Esophagus squamous epithelium (tissue), 5 donors: ENCODE results near the gene VMP1. TPM values are rescaled to one million over a fixed set of nuclear protein-coding genes. Genes with fewer than 3 reads are reported as not detected.

Experiments
- DNase-seq: peaks from one replicate; lab custom pipeline; 2025; lab: John Stamatoyannopoulos, UW
- H3K27ac ChIP-seq, 4 donors: fragments of 200-600 bp; sonication (generic); one replicate each; pipeline ENCODE4 v1.5.1; 2016 to 2019; ENCODE audit warnings: mild to moderate bottlenecking in 1 of 4
- H3K27me3 ChIP-seq, 4 donors: fragments of 200-600 bp; sonication (generic); 1 replicate in 3 of 4; 2 replicates in 1 of 4; pipeline versions ENCODE4 v1.5.1 to v1.6.0; 2017 to 2021; ENCODE audit warnings: antibody characterized with exemption in 1 of 4
- H3K36me3 ChIP-seq, 3 donors: fragments of 200-600 bp; sonication (generic); one replicate each; pipeline ENCODE4 v1.5.1; 2016 to 2019
- H3K4me1 ChIP-seq, 3 donors: fragments of 200-600 bp; sonication (generic); one replicate each; pipeline ENCODE4 v1.5.1; 2017 to 2019
- H3K4me3 ChIP-seq, 4 donors: fragments of 200-600 bp; sonication (generic); 1 replicate in 3 of 4; 2 replicates in 1 of 4; pipeline ENCODE4 v1.5.1; 2016 to 2019; ENCODE audit warnings: mild to moderate bottlenecking in 2 of 4, moderate library complexity in 1 of 4
- H3K9me3 ChIP-seq, 3 donors: fragments of 200-600 bp; sonication (generic); one replicate each; pipeline ENCODE4 v1.5.1; 2016 to 2019
- CTCF ChIP-seq, 6 experiments: fragments of 450-650 bp in 4 of 6; fragments of 200-600 bp in 2 of 6; sonication (generic) in 2 of 6; IDR thresholded peaks; one replicate each; pipeline ENCODE4 v1.5.1; 2016 to 2019; ENCODE audit warnings: antibody characterized with exemption in 6 of 6, mild to moderate bottlenecking in 4 of 6, moderate library complexity in 4 of 6
- POLR2A ChIP-seq, 4 donors: fragments of 450-650 bp; IDR thresholded peaks; one replicate each; pipeline ENCODE4 v1.6.1; 2017; ENCODE audit warnings: antibody characterized with exemption in 4 of 4, mild to moderate bottlenecking in 4 of 4, moderate library complexity in 3 of 4
- WGBS, 2 donors: methylation state at CpG; one replicate each; pipeline ENCODE4 v1.1.5; 2018; 5-methylcytosine and 5-hydroxymethylcytosine counted together
- intact Hi-C: fragments of 100-400 bp; cut with DNase I; formaldehyde crosslinking; loops from one replicate; pipeline ENCODE4 v1.15.0; 2022
- total RNA-seq, 4 donors: library from RNA; depleted of rRNA; stranded (reverse); fragments of >200 nt; gene quantifications; one replicate each; pipeline ENCODE4 v1.1.0, GENCODE V29; 2016
- donor health status: DM: yes; HTN: yes; CAD: no.

The VMP1 gene
- total RNA-seq, 4 donors from 2014 or later: 132 to 363 (median 141) TPM

GRCh38 chr17:59683283-59683682 is 24.2 kb upstream of the VMP1 start:
- Histone ChIP-seq H3K36me3 (peaks cover 16 to 100% (median 29%) of the 10 kb centered on the region in 3 donors), H3K4me1 (no peaks in the 10 kb centered on the region), H3K4me3 (no peak overlapping the region), H3K27ac (no peak overlapping the region), H3K27me3 (no peaks in the 10 kb centered on the region), H3K9me3 (no peaks in the 10 kb centered on the region)
- DNase-seq: no peak
- intact Hi-C loops: no loop called here
- TF ChIP-seq POLR2A (IDR thresholded peaks at IDR 0.05): no peak
- no peak for TF ChIP-seq CTCF (IDR thresholded peaks at IDR 0.05)

GRCh38 chr17:59684967-59685366 is 22.5 kb upstream of the VMP1 start:
- no peak for TF ChIP-seq CTCF (IDR thresholded peaks at IDR 0.05)
- TF ChIP-seq POLR2A (IDR thresholded peaks at IDR 0.05): no peak
- intact Hi-C loops: no loop called here
- Histone ChIP-seq H3K36me3 (peaks cover 21 to 100% (median 29%) of the 10 kb centered on the region in 3 donors), H3K27ac (no peak overlapping the region), H3K4me1 (no peaks in the 10 kb centered on the region), H3K27me3 (no peaks in the 10 kb centered on the region), H3K9me3 (no peaks in the 10 kb centered on the region), H3K4me3 (no peak overlapping the region)
- DNase-seq: no peak
- 84 to 90% methylated on average over 6 of the region's 6 CpGs for WGBS, 2 donors

GRCh38 chr17:59688008-59688407 is 19.4 kb upstream of the VMP1 start:
- intact Hi-C loops: no loop called here
- peaks cover 18 to 100% (median 23%) of the 10 kb centered on the region in 3 donors for H3K36me3 ChIP-seq
- no peak overlapping the region for H3K27ac ChIP-seq
- no peaks in the 10 kb centered on the region for H3K9me3 ChIP-seq
- H3K4me3 ChIP-seq: no peak overlapping the region
- no peak for DNase-seq
- WGBS, 2 donors: 92 to 94% methylated on average over 1 of the region's 1 CpG
- H3K27me3 ChIP-seq: no peaks in the 10 kb centered on the region
- TF ChIP-seq POLR2A (IDR thresholded peaks at IDR 0.05) (no peak), CTCF (IDR thresholded peaks at IDR 0.05) (no peak)
- H3K4me1 ChIP-seq: no peaks in the 10 kb centered on the region

GRCh38 chr17:59688496-59688895 is 19.0 kb upstream of the VMP1 start:
- TF ChIP-seq POLR2A (IDR thresholded peaks at IDR 0.05): no peak
- no peak for TF ChIP-seq CTCF (IDR thresholded peaks at IDR 0.05)
- H3K4me3 ChIP-seq: no peak overlapping the region
- H3K27ac ChIP-seq: no peak overlapping the region
- H3K9me3 ChIP-seq: no peaks in the 10 kb centered on the region
- H3K4me1 ChIP-seq: no peaks in the 10 kb centered on the region
- intact Hi-C loops: no loop called here
- DNase-seq: no peak
- H3K36me3 ChIP-seq: peaks cover 16 to 100% (median 27%) of the 10 kb centered on the region in 3 donors
- H3K27me3 ChIP-seq: no peaks in the 10 kb centered on the region
- 89 to 93% methylated on average over 2 of the region's 2 CpGs for WGBS, 2 donors

- WGBS, 2 donors: 86 to 89% methylated on average over 7 of the region's 7 CpGs
- Histone ChIP-seq H3K4me1 (no peaks in the 10 kb centered on the region), H3K9me3 (no peaks in the 10 kb centered on the region), H3K36me3 (peaks cover 6 to 100% (median 28%) of the 10 kb centered on the region in 3 donors), H3K27me3 (no peaks in the 10 kb centered on the region), H3K27ac (no peak overlapping the region), H3K4me3 (no peak overlapping the region)
- intact Hi-C loops: no loop called here
- TF ChIP-seq CTCF (IDR thresholded peaks at IDR 0.05): no peak
- TF ChIP-seq POLR2A (IDR thresholded peaks at IDR 0.05): no peak
- no peak for DNase-seq
These were observed 13.9 kb upstream of the VMP1 start for GRCh38 chr17:59693582-59693981.
